CD4-positive, CD25-positive, alpha-beta regulatory T cell (primary cell): ENCODE measurements around the gene ACTR3C. TPM values are rescaled to one million over a fixed set of nuclear protein-coding genes. Genes with fewer than 3 reads are reported as not detected.

Experiments used
- ATAC-seq, 2 donors: fragments of 150-1000 bp; cut with Tn5 transposase; one replicate each; pipeline ENCODE4 v1.10.0; 2021; ENCODE audit warnings: low read depth in 2 of 2, moderate number of reproducible peaks in 2 of 2, moderate library complexity in 1 of 2
- DNase-seq, 3 donors: peaks; one replicate each; pipeline versions ENCODE4 v3.0.0 to v3.0.0-alpha.2; 2012 to 2022; ENCODE audit warnings: mixed read lengths in 1 of 3
- H3K27ac ChIP-seq: one replicate; pipeline ENCODE4 v1.7.0; 2013; ENCODE audit warnings: mild to moderate bottlenecking, low read length; ENCODE audit not compliant: insufficient read depth, poor library complexity, severe bottlenecking
- H3K27me3 ChIP-seq: one replicate; pipeline ENCODE4 v1.7.0; 2013; ENCODE audit warnings: low read length; ENCODE audit not compliant: control insufficient read depth, insufficient read depth
- H3K36me3 ChIP-seq: one replicate; pipeline ENCODE4 v1.7.0; 2013; ENCODE audit warnings: mild to moderate bottlenecking, low read length, moderate library complexity; ENCODE audit not compliant: control insufficient read depth, insufficient read depth
- H3K4me1 ChIP-seq: 2 replicates; pipeline ENCODE4 v1.7.0; 2013; ENCODE audit warnings: mild to moderate bottlenecking, low read length; ENCODE audit not compliant: insufficient read depth, control insufficient read depth, poor library complexity, severe bottlenecking
- H3K4me3 ChIP-seq: one replicate; pipeline ENCODE4 v1.7.0; 2013; ENCODE audit warnings: low read depth, mild to moderate bottlenecking, low read length, moderate library complexity
- H3K9me3 ChIP-seq, 2 experiments: 1 replicate in 1 of 2; 2 replicates in 1 of 2; pipeline ENCODE4 v1.7.0; 2013; ENCODE audit warnings: low read length in 2 of 2, mild to moderate bottlenecking in 1 of 2, moderate library complexity in 1 of 2; ENCODE audit not compliant: control insufficient read depth in 2 of 2
- H3K27ac Mint-ChIP-seq, 3 donors: one replicate each; pipeline ENCODE4 v1.8.0; 2020 to 2022; ENCODE audit warnings: mild to moderate bottlenecking in 3 of 3, mixed read lengths in 3 of 3, moderate library complexity in 2 of 3
- H3K27me3 Mint-ChIP-seq: one replicate; pipeline ENCODE4 v1.8.0; 2022; ENCODE audit warnings: mild to moderate bottlenecking, mixed read lengths
- H3K36me3 Mint-ChIP-seq: one replicate; pipeline ENCODE4 v1.8.0; 2020; ENCODE audit warnings: mixed read lengths
- H3K4me1 Mint-ChIP-seq, 4 donors: one replicate each; pipeline ENCODE4 v1.8.0; 2020 to 2022; ENCODE audit warnings: mixed read lengths in 4 of 4, mild to moderate bottlenecking in 1 of 4
- H3K4me3 Mint-ChIP-seq, 4 donors: one replicate each; pipeline ENCODE4 v1.8.0; 2020 to 2022; ENCODE audit warnings: mild to moderate bottlenecking in 4 of 4, mixed read lengths in 4 of 4, moderate library complexity in 3 of 4
- H3K9me3 Mint-ChIP-seq, 7 donors: one replicate each; pipeline ENCODE4 v1.8.0; 2020 to 2022; ENCODE audit warnings: mixed read lengths in 7 of 7, mild to moderate bottlenecking in 3 of 7, moderate library complexity in 2 of 7
- polyA plus RNA-seq, 4 donors: library from polyadenylated mRNA; unstranded; fragments of 300-500 nt; fragmentation: Illumina TruSeq; gene quantifications; one replicate each; pipeline ENCODE4 v1.2.3, GENCODE V29; 2021
- total RNA-seq: library from RNA; stranded (reverse); gene quantifications from one replicate; pipeline ENCODE4 v1.2.3, GENCODE V29; 2022

Gene ACTR3C
- 17.2 TPM for total RNA-seq
- 1 to 10 TPM; 4.3 to 5.5 (median 4.8) TPM for polyA plus RNA-seq

- Histone ChIP-seq H3K36me3 (peaks cover 16% of the 10 kb centered on the region), H3K27me3 (no peaks in the 10 kb centered on the region), H3K27ac (peak within 1 kb of the TSS; percentile 80), H3K4me3 (peak within 1 kb of the TSS; percentile 92), H3K9me3 (no peaks in the 10 kb centered on the region), H3K4me1 (peaks cover 29% of the 10 kb centered on the region)
- peak within 1 kb of the TSS; percentile 96 to 99 (median 99) for H3K27ac Mint-ChIP-seq
- no peaks in the 10 kb centered on the region for H3K27me3 Mint-ChIP-seq
- peak within 1 kb of the TSS; percentile 96 to 99 (median 98) for H3K4me3 Mint-ChIP-seq
- DNase-seq (peak; percentile 40 to 82 (median 58)), ATAC-seq (peak; percentile 46 to 60)
- peaks cover 0 to 2% (median 0%) of the 10 kb centered on the region in 7 donors for H3K9me3 Mint-ChIP-seq
- H3K36me3 Mint-ChIP-seq: peaks cover 35% of the 10 kb centered on the region
- H3K4me1 Mint-ChIP-seq: peaks cover 9 to 54% (median 38%) of the 10 kb centered on the region in 4 donors
Measured at GRCh38 chr7:150322833-150323681, at the start of gene ACTR3C, which contains the start of gene LRRC61. Gene ACTR3C (minus strand): TSS chr7:150323545. CDS start chr7:150295296, 28,249 bp downstream. Gene LRRC61 (plus strand): TSS chr7:150323355. CDS start chr7:150336862, 13,507 bp downstream.

- no peak for ATAC-seq
- no peaks in the 10 kb centered on the region for H3K27me3 Mint-ChIP-seq
- Histone ChIP-seq H3K27ac (no peak overlapping the region), H3K4me1 (peaks cover 23% of the 10 kb centered on the region), H3K4me3 (no peak overlapping the region), H3K36me3 (peaks cover 4% of the 10 kb centered on the region), H3K9me3 (no peaks in the 10 kb centered on the region), H3K27me3 (no peaks in the 10 kb centered on the region)
- H3K27ac Mint-ChIP-seq: no peak overlapping the region
- peak overlapping the region in 1 of 4 donors; percentile 82 for H3K4me3 Mint-ChIP-seq
- H3K4me1 Mint-ChIP-seq: peaks cover 7 to 58% (median 30%) of the 10 kb centered on the region in 4 donors
- peaks cover 0 to 2% (median 0%) of the 10 kb centered on the region in 7 donors for H3K9me3 Mint-ChIP-seq
- peaks cover 15% of the 10 kb centered on the region for H3K36me3 Mint-ChIP-seq
- no peak for DNase-seq
Measured at GRCh38 chr7:150372271-150373048, 49.1 kb upstream of the ACTR3C start.

GRCh38 chr7:150371996-150372270, 48.6 kb upstream of the ACTR3C start:
- no peak overlapping the region for H3K4me3 Mint-ChIP-seq
- Histone ChIP-seq H3K27ac (no peak overlapping the region), H3K9me3 (no peaks in the 10 kb centered on the region), H3K4me1 (peaks cover 23% of the 10 kb centered on the region), H3K36me3 (peaks cover 4% of the 10 kb centered on the region), H3K27me3 (no peaks in the 10 kb centered on the region), H3K4me3 (no peak overlapping the region)
- no peak for DNase-seq
- H3K4me1 Mint-ChIP-seq: peaks cover 7 to 58% (median 29%) of the 10 kb centered on the region in 4 donors
- H3K36me3 Mint-ChIP-seq: peaks cover 15% of the 10 kb centered on the region
- no peak for ATAC-seq
- peaks cover 0 to 2% (median 0%) of the 10 kb centered on the region in 7 donors for H3K9me3 Mint-ChIP-seq
- H3K27me3 Mint-ChIP-seq: no peaks in the 10 kb centered on the region
- no peak overlapping the region for H3K27ac Mint-ChIP-seq

- no peak overlapping the region for H3K4me3 ChIP-seq
- peaks cover 0 to 2% (median 0%) of the 10 kb centered on the region in 7 donors for H3K9me3 Mint-ChIP-seq
- H3K4me1 ChIP-seq: peaks cover 23% of the 10 kb centered on the region
- H3K9me3 ChIP-seq: no peaks in the 10 kb centered on the region
- H3K36me3 ChIP-seq: peaks cover 4% of the 10 kb centered on the region
- no peak overlapping the region for H3K27ac Mint-ChIP-seq
- no peaks in the 10 kb centered on the region for H3K27me3 ChIP-seq
- no peak overlapping the region for H3K27ac ChIP-seq
- ATAC-seq (no peak), DNase-seq (no peak)
- H3K27me3 Mint-ChIP-seq: no peaks in the 10 kb centered on the region
- H3K36me3 Mint-ChIP-seq: peaks cover 15% of the 10 kb centered on the region
- peaks cover 7 to 56% (median 27%) of the 10 kb centered on the region in 4 donors for H3K4me1 Mint-ChIP-seq
- H3K4me3 Mint-ChIP-seq: peak overlapping the region in 1 of 4 donors; percentile 88
Measured at GRCh38 chr7:150371131-150371995, 48.0 kb upstream of the ACTR3C start.

GRCh38 chr7:150370612-150371071, 47.3 kb upstream of the ACTR3C start:
- no peak for ATAC-seq
- H3K9me3 ChIP-seq: no peaks in the 10 kb centered on the region
- H3K27ac ChIP-seq: peak overlapping the region; percentile 1

GRCh38 chr7:150369748-150370501, 46.6 kb upstream of the ACTR3C start:
- peak overlapping the region; percentile 30 for H3K27ac ChIP-seq
- DNase-seq (no peak), ATAC-seq (no peak)
- Mint-ChIP-seq H3K9me3 (peaks cover 0 to 2% (median 0%) of the 10 kb centered on the region in 7 donors), H3K27me3 (no peaks in the 10 kb centered on the region), H3K4me1 (peaks cover 0 to 49% (median 21%) of the 10 kb centered on the region in 4 donors), H3K27ac (peak overlapping the region; percentile 86 to 97 (median 91)), H3K36me3 (peaks cover 15% of the 10 kb centered on the region), H3K4me3 (peak overlapping the region; percentile 88 to 96 (median 95))
- H3K27me3 ChIP-seq: no peaks in the 10 kb centered on the region
- H3K9me3 ChIP-seq: no peaks in the 10 kb centered on the region
- H3K4me3 ChIP-seq: peak overlapping the region; percentile 89
- H3K36me3 ChIP-seq: peaks cover 4% of the 10 kb centered on the region
- H3K4me1 ChIP-seq: peaks cover 23% of the 10 kb centered on the region

More at GRCh38 chr7:150370612-150371071, 47.3 kb upstream of the ACTR3C start:
- Mint-ChIP-seq H3K9me3 (peaks cover 0 to 2% (median 0%) of the 10 kb centered on the region in 7 donors), H3K4me1 (peaks cover 0 to 52% (median 23%) of the 10 kb centered on the region in 4 donors), H3K36me3 (peaks cover 15% of the 10 kb centered on the region), H3K4me3 (peak overlapping the region; percentile 85 to 96 (median 92)), H3K27me3 (no peaks in the 10 kb centered on the region), H3K27ac (peak overlapping the region; percentile 72 to 86 (median 80))
- peaks cover 23% of the 10 kb centered on the region for H3K4me1 ChIP-seq
- H3K4me3 ChIP-seq: no peak overlapping the region
- no peak for DNase-seq
- H3K36me3 ChIP-seq: peaks cover 4% of the 10 kb centered on the region
- H3K27me3 ChIP-seq: no peaks in the 10 kb centered on the region
